Stimulated activated CD8-positive, alpha-beta memory T cell treated with anti-CD3 and anti-CD28 coated beads, Interleukin-4, amount 100 ng/mL, for 1 hour (primary cell): ENCODE results near the gene SLC16A12.

Source experiments
- DNase-seq, 2 donors: peaks; one replicate each; pipeline ENCODE4 v3.0.0-alpha.2; 2020; ENCODE audit warnings: low read depth in 2 of 2, low spot score in 1 of 2

The SLC16A12 gene

GRCh38 chr10:89515031-89515841, 20.2 kb downstream of the SLC16A12 start:
- no peak for DNase-seq

GRCh38 chr10:89513206-89513605, 22.2 kb downstream of the SLC16A12 start:
- no peak for DNase-seq

DNA sequence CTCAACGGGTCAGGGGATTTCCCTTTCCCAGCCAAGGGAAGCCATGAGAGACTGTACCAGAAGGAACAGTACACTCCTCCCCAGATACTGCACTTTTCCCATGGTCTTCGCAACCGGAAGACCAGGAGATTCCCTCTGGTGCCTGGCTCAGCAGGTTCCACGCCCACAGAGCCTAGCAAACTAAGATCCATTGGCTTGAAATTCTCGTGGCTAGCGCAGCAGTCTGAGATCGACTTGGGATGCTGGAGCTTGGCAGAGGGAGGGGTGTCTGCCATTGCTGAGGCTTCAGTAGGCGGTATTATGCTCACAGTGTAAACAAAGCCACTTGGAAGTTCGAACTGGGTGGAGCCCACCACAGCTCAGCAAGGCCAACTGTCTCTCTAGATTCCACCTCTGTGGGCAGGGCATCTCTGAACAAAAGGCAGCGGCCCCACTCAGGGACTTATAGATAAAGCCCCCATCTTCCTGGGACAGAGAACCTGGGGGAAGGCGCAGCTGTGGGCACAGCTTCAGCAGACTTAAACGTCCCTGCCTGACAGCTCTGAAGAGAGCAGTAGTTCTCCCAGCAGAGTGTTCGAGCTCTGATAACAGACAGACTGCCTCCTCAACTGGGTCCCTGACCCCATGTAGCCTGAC, 29.6 kb downstream of the SLC16A12 start:
- DNase-seq = no peak

DNA sequence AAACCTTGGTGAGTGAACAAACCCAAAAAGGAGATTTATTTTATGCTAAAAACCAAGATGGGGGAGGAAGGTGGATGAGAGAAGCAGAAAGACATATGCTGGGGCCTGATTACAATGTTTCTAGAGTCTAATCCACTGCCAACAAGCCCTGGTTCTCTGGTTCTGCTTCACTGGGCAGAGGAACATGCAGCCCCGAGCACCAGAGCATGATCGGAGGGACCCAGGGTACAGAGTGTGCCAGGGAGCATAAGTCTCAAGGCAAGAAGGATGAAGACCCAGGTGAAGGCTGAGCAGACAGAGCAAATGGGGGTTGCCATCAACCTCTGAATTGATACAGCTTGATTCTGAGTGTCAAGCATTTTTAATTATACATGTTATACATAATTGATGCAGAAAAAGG, 30.7 kb downstream of the SLC16A12 start:
- DNase-seq = no peak

DNA sequence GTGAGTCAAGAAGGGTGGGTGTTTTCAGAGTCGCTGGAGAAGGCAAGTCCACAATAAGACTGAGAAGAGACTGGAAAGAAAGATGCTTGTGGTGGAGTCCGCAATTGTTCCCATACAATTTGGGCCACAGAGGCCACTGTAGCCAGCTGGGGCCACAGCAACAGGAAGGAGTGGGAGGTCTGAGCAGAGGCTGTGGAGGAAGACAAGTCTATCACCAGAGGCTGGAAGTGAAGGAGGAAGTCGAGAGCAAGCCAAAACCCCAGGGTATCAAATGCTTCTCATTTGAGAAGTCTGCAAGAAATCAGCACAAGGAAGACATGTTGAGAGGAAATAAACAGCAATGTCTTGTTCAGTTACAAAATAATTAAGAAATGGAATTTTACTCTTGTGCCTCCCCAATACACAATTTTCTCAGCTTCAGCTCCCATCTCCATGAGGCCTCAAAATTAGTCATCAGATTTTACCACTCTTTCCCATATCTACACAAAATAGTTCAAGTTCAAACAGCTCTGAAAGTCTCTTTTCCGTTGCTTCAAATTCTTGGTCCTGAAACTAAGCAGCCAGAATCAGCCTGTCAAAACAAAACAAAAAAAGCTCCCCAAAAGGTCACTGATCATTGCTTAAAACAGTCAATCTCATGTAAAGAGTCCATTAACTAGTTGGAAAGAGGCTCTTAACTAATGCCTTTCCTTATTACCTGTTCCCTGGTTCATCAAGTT, 31.6 kb downstream of the SLC16A12 start:
- DNase-seq = no peak

- no peak for DNase-seq
Observed at GRCh38 chr10:89503151-89503550, 32.2 kb downstream of the SLC16A12 start.

DNA sequence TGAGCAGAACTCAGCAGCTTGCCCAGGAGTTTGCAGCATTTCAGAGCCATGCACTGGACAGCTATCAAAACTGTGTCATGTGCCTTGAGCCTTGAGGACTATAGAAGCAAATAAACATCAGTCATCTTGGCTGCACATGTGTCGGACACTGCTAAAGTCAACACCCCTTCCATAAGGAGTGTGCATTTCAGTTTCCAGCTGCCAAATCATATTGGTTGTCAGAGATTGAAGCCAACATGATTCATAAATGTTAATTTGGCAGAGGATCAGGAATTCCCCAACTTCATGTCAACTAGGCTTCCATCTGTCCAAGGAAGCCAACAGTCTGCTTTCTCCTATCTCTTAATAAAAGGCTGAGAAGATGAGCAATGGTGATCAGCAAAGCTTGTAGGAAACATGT, 32.8 kb downstream of the SLC16A12 start:
- no peak for DNase-seq

DNA sequence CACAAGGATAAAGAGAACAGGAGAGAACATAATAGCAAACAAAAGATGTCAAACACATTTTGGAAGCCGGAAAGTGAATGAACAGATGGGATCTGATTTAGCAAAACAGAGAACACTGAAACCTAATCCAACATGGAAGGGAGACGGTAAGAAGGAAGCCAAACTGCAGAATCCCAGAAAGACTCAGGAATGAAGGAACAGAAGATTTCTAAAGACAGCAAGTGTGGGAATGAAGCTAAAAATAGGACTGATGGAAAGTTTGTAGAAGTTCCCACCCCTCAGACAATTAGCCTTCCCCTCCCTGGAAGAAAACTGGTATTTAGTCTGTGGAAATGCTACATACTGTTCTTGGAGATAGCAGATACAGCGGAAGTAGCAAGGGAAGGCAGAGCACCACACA, 40.8 kb downstream of the SLC16A12 start:
- no peak for DNase-seq

GRCh38 chr10:89494068-89494467, 41.3 kb downstream of the SLC16A12 start:
- no peak for DNase-seq

GRCh38 chr10:89491932-89492331, 43.5 kb downstream of the SLC16A12 start:
- no peak for DNase-seq

DNA sequence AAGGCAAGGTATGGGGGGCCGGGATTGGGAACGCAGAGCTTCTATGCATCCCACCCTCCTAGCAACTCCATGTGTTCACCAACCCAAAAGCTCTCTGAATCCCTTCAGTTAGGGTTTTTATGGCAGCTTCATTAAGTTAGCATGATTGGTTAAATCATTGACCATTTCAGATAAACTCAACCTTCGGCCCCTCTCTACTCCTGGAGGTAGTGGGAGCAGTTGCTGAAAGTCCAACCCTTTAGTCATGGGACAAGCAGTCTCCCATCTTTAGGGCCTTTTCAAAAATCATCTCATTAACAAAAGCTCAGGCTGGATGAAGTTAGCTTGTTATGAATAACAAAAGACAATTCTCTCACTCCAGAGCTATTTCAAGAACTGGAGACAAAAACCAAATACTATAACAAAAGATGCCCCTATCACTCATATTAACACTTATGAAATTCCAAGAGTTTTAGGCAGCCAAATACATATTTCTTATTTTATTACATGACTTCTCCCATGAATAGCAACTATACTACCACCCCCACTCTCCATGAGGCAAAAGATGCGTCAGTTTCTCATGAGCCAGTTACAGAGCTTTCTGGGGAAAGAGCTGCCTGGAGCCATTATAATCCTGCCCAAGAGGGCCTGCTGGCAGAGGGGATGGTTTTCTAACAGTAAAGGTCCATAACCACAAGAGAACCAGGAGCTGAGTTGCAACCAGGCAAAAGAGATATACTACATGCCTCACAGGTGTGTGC, 44.6 kb downstream of the SLC16A12 start:
- DNase-seq = no peak

DNA sequence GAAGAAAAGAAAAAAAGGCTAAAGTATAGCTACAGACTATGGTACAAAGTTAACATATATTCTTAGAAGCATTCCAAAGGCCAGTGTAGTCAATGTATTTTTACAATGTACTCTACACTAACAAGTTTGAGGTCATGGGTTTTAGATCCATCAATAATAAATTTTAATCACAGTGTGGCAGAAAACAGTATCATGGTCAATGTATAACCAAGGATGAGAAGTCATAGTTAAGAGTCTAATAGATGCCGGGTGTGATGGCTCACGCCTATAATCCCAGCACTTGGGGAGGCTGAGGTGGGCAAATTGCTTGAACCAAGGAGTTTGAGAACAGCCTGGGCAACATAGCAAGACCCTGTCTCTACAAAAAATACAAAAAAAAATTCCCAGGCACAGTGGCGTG, 53.1 kb downstream of the SLC16A12 start:
- DNase-seq = no peak

GRCh38 chr10:89481662-89482061, 53.7 kb downstream of the SLC16A12 start:
- no peak for DNase-seq

DNA sequence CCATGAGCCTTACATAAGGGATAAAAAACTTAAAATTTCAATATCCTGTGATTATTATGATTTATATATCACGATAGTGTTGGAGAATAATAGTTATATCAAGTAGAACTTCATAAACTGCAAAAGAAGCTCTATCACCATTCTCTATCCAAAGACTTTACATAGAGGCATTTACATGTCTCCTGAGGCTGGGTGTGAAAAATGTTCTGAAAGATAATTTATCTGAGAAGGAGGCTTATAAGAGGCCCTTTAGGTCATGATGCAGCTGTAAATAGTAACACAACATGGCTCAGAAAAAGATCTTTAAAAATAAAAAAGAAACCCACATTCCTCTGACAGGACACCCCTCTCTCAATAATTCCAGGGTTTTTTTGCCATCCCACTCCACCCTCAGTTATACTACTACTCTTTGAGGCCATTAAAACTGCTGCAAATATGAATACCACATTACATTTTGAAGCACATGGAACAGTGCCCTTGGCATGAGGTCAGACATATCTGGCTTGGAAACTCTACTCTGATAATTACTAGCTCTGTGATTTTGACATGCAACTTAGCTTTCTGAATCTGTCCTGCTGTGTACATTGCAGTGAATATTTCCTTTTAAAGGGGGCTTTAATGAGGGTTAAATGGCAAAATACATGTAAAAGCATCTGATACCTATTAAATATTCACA, 55.5 kb downstream of the SLC16A12 start:
- no peak for DNase-seq

GRCh38 chr10:89478739-89479654, 56.4 kb downstream of the SLC16A12 start:
- no peak for DNase-seq

DNA sequence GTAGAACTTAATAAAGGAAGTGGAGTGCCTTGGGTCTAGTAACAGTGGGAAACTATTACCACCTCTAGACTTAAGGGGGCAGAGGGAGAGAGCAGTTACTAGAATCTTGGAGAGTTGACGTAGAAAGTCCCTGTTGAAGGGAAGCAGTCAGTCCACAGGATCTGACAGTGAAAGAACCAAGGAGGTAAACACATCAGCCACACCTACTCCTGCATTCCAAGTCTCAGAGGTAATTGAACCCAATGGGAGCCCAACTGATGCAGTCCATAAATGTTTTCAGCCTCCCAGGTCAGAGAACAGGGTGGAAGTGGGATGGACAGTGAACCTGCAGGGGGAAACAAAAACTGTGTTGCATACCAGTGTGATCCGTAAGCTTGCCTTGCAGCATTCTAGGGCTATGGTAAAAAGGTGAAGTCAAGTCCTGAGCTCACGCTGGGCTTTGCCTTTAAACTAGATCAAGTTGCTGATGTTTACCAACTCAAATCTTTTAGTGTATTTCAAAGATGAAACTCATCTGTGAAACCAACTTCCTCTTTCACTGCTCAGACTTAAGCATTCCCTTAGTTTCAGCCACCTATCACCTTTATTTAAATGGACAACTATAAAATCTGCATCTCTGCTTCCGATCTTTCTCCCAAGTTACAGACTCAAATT, 57.2 kb downstream of the SLC16A12 start:
- no peak for DNase-seq

GRCh38 chr10:89476150-89476549, 59.2 kb downstream of the SLC16A12 start:
- DNase-seq = no peak

- no peak for DNase-seq
Observed at GRCh38 chr10:89475591-89475998, 59.8 kb downstream of the SLC16A12 start.

GRCh38 chr10:89475125-89475524, 60.3 kb downstream of the SLC16A12 start:
- no peak for DNase-seq
